ENCODE measurements around the gene SNAP23. TPM values are rescaled to one million over a fixed set of nuclear protein-coding genes. Genes with fewer than 3 reads are reported as not detected.

SNAP23 gene
- total RNA-seq, 1 experiment from 2014 or later, result 31.2 TPM

DNA sequence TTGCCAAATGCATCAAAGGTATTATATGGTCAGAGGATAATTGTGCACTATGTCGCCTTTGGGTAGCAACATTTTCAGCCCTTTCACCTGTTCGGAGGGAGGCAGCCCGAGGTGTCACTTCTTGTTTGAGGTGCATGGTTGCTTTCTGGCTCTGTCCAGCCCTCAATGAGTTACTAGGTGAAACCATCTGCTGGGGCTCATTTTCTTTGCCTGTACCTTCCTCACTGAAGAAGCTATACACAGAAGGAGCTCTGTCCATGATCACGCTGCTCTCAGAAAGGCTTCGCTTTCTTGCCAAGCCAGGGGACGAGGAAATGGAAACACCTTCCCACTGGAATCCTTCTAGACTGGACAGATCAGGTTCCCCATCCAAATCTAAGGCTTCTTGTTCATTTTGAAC lies 47.2 kb upstream of the SNAP23 start (continued):
- TF ChIP-seq POLR2A (IDR thresholded peaks at IDR 0.05; ENCODE audit: borderline replicate concordance, extremely low read depth, insufficient read depth, insufficient read length), result no peak
- TF ChIP-seq YY1 (IDR thresholded peaks at IDR 0.05; ENCODE audit: extremely low read depth, insufficient replicate concordance, low read depth, low read length), result no peak
- no peak for TF ChIP-seq ZNF274 (IDR thresholded peaks at IDR 0.05; ENCODE audit: low read depth, low read length)
- TF ChIP-seq JUND (IDR thresholded peaks at IDR 0.05), result no peak
- no peak for TF ChIP-seq EGR1 (IDR thresholded peaks at IDR 0.05; ENCODE audit: low read depth)
- no peak for TF ChIP-seq EZH2phosphoT487 (IDR thresholded peaks at IDR 0.05; ENCODE audit: borderline replicate concordance)
- no peak for TF ChIP-seq RAD21 (IDR thresholded peaks at IDR 0.05; ENCODE audit: low read depth)

DNA sequence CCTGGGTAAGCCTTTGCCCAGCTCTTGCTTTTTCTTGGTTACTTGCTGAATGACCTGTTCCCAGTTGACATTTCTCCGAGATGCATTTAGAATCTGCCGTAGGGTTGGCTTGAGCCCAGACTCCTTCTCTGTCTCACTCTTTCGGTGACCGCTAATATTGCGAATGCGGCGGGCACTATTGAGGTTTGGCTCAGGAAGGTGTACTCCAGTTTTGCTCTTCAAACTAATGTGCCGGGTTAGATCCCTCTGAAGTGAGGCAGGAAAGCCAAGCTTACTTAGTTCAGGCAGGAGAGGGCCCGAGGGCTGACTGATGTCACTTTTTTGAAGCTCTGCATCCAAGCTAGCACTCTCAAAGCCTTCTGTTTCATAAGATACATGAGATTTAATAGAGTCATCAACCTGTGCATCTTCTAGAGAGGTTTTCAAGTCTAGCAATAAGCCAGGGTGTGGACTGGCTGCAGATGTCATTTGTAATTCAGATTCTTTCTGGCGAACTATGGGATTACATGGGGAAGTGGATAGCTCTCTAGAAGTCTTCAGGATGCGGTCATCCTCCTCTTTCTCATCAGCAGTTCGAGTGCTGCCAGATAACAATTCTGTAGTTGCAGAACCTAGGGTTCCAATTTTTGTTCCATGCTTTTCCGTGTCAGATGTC lies 45.5 kb upstream of the SNAP23 start:
- Histone ChIP-seq H3K27me3 (ENCODE audit: insufficient read depth, low read length) (no peaks in the 10 kb centered on the region), H3K4me3 (replicated peaks in 1 of 2; ENCODE audit: low read depth in 1 of 2, low read length in 2 of 2) (no peak overlapping the region), H3K9ac (ENCODE audit: low read length) (no peak overlapping the region), H2AFZ (ENCODE audit: low read depth, low read length, poor library complexity, severe bottlenecking) (no peak overlapping the region), H4K20me1 (ENCODE audit: insufficient read depth) (no peaks in the 10 kb centered on the region), H3K9me3 (ENCODE audit: control insufficient read depth in 1 of 2, insufficient read depth in 1 of 2, low read depth in 1 of 2, low read length in 2 of 2) (no peaks in the 10 kb centered on the region), H3K4me1 (ENCODE audit: control insufficient read depth in 1 of 2, insufficient read depth in 2 of 2, low read length in 2 of 2) (no peaks in the 10 kb centered on the region), H3K27ac (ENCODE audit: low read depth, low read length) (no peak overlapping the region), H3K4me2 (ENCODE audit: low read length) (no peak overlapping the region), H3K36me3 (ENCODE audit: control insufficient read depth in 1 of 2, insufficient read depth in 2 of 2, low read length in 2 of 2) (peaks cover 10 to 19% of the 10 kb centered on the region in 2 experiments; a peak in 2 of 4 replicates), H3K9me2 (ENCODE audit: insufficient read depth) (no peaks in the 10 kb centered on the region), H3K79me2 (ENCODE audit: insufficient read depth, low read length) (no peaks in the 10 kb centered on the region)
- POLR2A ChIA-PET, result no interaction called here
- intact Hi-C loops (cut with micrococcal nuclease), result no loop called here
- TF ChIP-seq POLR2A (IDR thresholded peaks at IDR 0.05; ENCODE audit: borderline replicate concordance, extremely low read depth, insufficient read depth, insufficient read length), result no peak
- TF ChIP-seq EZH2 (IDR thresholded peaks at IDR 0.05), result no peak
- no peak for TF ChIP-seq TCF7L2 (IDR thresholded peaks at IDR 0.05; ENCODE audit: borderline replicate concordance, extremely low read depth, insufficient read depth, insufficient read length)
- no peak for TF ChIP-seq ZFX (IDR thresholded peaks at IDR 0.05)
- TF ChIP-seq, protein P1, sequence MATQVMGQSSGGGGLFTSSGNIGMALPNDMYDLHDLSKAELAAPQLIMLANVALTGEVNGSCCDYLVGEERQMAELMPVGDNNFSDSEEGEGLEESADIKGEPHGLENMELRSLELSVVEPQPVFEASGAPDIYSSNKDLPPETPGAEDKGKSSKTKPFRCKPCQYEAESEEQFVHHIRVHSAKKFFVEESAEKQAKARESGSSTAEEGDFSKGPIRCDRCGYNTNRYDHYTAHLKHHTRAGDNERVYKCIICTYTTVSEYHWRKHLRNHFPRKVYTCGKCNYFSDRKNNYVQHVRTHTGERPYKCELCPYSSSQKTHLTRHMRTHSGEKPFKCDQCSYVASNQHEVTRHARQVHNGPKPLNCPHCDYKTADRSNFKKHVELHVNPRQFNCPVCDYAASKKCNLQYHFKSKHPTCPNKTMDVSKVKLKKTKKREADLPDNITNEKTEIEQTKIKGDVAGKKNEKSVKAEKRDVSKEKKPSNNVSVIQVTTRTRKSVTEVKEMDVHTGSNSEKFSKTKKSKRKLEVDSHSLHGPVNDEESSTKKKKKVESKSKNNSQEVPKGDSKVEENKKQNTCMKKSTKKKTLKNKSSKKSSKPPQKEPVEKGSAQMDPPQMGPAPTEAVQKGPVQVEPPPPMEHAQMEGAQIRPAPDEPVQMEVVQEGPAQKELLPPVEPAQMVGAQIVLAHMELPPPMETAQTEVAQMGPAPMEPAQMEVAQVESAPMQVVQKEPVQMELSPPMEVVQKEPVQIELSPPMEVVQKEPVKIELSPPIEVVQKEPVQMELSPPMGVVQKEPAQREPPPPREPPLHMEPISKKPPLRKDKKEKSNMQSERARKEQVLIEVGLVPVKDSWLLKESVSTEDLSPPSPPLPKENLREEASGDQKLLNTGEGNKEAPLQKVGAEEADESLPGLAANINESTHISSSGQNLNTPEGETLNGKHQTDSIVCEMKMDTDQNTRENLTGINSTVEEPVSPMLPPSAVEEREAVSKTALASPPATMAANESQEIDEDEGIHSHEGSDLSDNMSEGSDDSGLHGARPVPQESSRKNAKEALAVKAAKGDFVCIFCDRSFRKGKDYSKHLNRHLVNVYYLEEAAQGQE (IDR thresholded peaks at IDR 0.05; ENCODE audit: low read depth), result no peak
- TF ChIP-seq SIN3A (IDR thresholded peaks at IDR 0.05; ENCODE audit: low read depth), result no peak
- TF ChIP-seq POLR2AphosphoS5 (IDR thresholded peaks at IDR 0.05; ENCODE audit: low read depth, low read length), result no peak
- TF ChIP-seq ZNF274 (IDR thresholded peaks at IDR 0.05; ENCODE audit: low read depth, low read length), result no peak
- no peak for TF ChIP-seq YY1 (IDR thresholded peaks at IDR 0.05; ENCODE audit: extremely low read depth, insufficient replicate concordance, low read depth, low read length)
- no peak for TF ChIP-seq SP1 (IDR thresholded peaks at IDR 0.05; ENCODE audit: low read depth)
- TF ChIP-seq, protein P2, sequence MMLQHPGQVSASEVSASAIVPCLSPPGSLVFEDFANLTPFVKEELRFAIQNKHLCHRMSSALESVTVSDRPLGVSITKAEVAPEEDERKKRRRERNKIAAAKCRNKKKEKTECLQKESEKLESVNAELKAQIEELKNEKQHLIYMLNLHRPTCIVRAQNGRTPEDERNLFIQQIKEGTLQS (IDR thresholded peaks at IDR 0.05), result no peak
- TF ChIP-seq EGR1 (IDR thresholded peaks at IDR 0.05; ENCODE audit: low read depth), result no peak
- no peak for TF ChIP-seq JUND (IDR thresholded peaks at IDR 0.05)
- TF ChIP-seq CBX3 (IDR thresholded peaks at IDR 0.05; ENCODE audit: low read depth), result no peak
- TF ChIP-seq, protein P3, sequence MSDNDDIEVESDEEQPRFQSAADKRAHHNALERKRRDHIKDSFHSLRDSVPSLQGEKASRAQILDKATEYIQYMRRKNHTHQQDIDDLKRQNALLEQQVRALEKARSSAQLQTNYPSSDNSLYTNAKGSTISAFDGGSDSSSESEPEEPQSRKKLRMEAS (IDR thresholded peaks at IDR 0.05), result no peak
- BruUV-seq (replicated peaks), result TSS peak; percentile 41
- CTCF ChIA-PET, result no interaction called here
- ATAC-seq (no peak), DNase-seq (ENCODE audit: low read depth, low spot score) (no peak)
- RAD21 ChIA-PET (ENCODE audit: low non-redundant PET in 1 of 2, low total read pairs in 2 of 2, uncharacterized antibody in 2 of 2, unreplicated experiment in 2 of 2), result no interaction called here
